Upper lobe of left lung (tissue), 6 donors: Measurements from ENCODE around the gene PARD3B. TPM values are rescaled to one million over a fixed set of nuclear protein-coding genes. Genes with fewer than 3 reads are reported as not detected.
A peak's percentile ranks its signal among the peaks of the same experiment; 100 is the strongest.

Experiments
- ATAC-seq, 2 donors: fragments of 200-7000 bp; cut with Tn5 transposase; one replicate each; pipeline ENCODE4 v1.9.1; 2022; ENCODE audit warnings: mild to moderate bottlenecking in 2 of 2, moderate library complexity in 2 of 2; ENCODE audit not compliant: low FRiP score in 2 of 2
- DNase-seq, 2 donors: peaks; one replicate each; pipeline ENCODE4 v3.0.0-alpha.2; 2019 to 2020
- H3K27ac ChIP-seq, 4 donors: fragments of 200-600 bp; sonication (generic); one replicate each; pipeline ENCODE4 v1.5.1; 2016 to 2019
- H3K27me3 ChIP-seq, 4 donors: fragments of 200-600 bp; sonication (generic); one replicate each; pipeline ENCODE4 v1.5.1; 2017 to 2019
- H3K36me3 ChIP-seq, 4 donors: fragments of 200-600 bp; sonication (generic); one replicate each; pipeline ENCODE4 v1.5.1; 2016 to 2019
- H3K4me1 ChIP-seq, 4 donors: fragments of 200-600 bp; sonication (generic); one replicate each; pipeline ENCODE4 v1.5.1; 2018 to 2019
- H3K4me3 ChIP-seq, 4 donors: fragments of 200-600 bp; sonication (generic); one replicate each; pipeline ENCODE4 v1.5.1; 2017 to 2019; ENCODE audit warnings: mild to moderate bottlenecking in 2 of 4, moderate library complexity in 1 of 4
- H3K9me3 ChIP-seq, 4 donors: fragments of 200-600 bp; sonication (generic); one replicate each; pipeline ENCODE4 v1.5.1; 2018 to 2019
- EP300 ChIP-seq, 4 donors: sonication (generic); formaldehyde crosslinking; IDR thresholded peaks; one replicate each; pipeline ENCODE4 v1.5.1; 2017; ENCODE audit warnings: antibody characterized with exemption in 4 of 4, control low read depth in 2 of 4
- POLR2A ChIP-seq, 4 donors: fragments of 450-650 bp; IDR thresholded peaks; one replicate each; pipeline ENCODE4 v1.5.1; 2016 to 2017; ENCODE audit warnings: antibody characterized with exemption in 4 of 4, mild to moderate bottlenecking in 2 of 4
- POLR2AphosphoS5 ChIP-seq, 2 donors: sonication (generic); formaldehyde crosslinking; IDR thresholded peaks; one replicate each; pipeline ENCODE4 v1.5.1; 2017; ENCODE audit warnings: antibody characterized with exemption in 2 of 2
- WGBS, 2 donors: methylation state at CpG; one replicate each; pipeline ENCODE4 v1.1.5; 2017 to 2018; 5-methylcytosine and 5-hydroxymethylcytosine counted together
- total RNA-seq, 6 donors: library from RNA; depleted of rRNA in 4 of 6; stranded (reverse); fragments of >200 nt in 4 of 6; gene quantifications; one replicate each; pipeline versions ENCODE4 v1.1.0 to v1.2.1, GENCODE V29; 2016 to 2021
- TF ChIP-seq, protein P1 (sequence below), 6 experiments: fragments of 450-650 bp in 4 of 6; fragments of 200-600 bp in 2 of 6; sonication (generic) in 2 of 6; IDR thresholded peaks; one replicate each; pipeline ENCODE4 v1.5.1; 2016 to 2019; ENCODE audit warnings: antibody characterized with exemption in 6 of 6
- donor health status: DM: no; HTN: no; CAD: no; lungs with moderate emphysema.
- donor health status: DM: no; HTN: yes; CAD: no; lungs with severe emphysema.

The PARD3B gene
- total RNA-seq, 6 donors from 2014 or later: 17.8 to 44.9 (median 24.2) TPM

DNA sequence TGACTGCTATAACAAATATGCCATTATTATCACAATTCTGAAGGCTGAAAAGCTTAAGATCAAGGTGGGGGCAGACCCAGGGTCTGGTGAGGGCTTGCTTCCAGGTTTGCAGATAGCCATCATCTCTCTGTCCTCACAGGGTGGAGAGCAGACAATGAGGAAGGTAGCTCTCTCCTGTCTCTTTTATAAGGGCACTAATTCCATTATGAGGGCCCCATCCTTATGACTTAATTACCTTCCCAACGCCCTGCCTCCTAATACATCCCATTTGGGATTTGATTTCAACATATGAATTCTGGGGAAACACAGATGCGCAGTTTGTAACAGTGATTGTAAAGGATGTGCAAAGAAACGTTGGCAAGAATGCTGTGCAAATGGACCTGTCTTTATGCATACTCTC, 44.8 kb downstream of the PARD3B start:
- ATAC-seq (no peak), DNase-seq (no peak)
- no peak overlapping the region for H3K27ac ChIP-seq
- no peaks in the 10 kb centered on the region for H3K4me1 ChIP-seq
- H3K27me3 ChIP-seq: no peaks in the 10 kb centered on the region
- H3K4me3 ChIP-seq: no peak overlapping the region
- 93 to 96% methylated on average over 3 of the region's 3 CpGs for WGBS, 2 donors
- TF ChIP-seq EP300 (IDR thresholded peaks at IDR 0.05) (no peak), POLR2A (IDR thresholded peaks at IDR 0.05) (no peak), POLR2AphosphoS5 (IDR thresholded peaks at IDR 0.05) (no peak)
- TF ChIP-seq, protein P1, sequence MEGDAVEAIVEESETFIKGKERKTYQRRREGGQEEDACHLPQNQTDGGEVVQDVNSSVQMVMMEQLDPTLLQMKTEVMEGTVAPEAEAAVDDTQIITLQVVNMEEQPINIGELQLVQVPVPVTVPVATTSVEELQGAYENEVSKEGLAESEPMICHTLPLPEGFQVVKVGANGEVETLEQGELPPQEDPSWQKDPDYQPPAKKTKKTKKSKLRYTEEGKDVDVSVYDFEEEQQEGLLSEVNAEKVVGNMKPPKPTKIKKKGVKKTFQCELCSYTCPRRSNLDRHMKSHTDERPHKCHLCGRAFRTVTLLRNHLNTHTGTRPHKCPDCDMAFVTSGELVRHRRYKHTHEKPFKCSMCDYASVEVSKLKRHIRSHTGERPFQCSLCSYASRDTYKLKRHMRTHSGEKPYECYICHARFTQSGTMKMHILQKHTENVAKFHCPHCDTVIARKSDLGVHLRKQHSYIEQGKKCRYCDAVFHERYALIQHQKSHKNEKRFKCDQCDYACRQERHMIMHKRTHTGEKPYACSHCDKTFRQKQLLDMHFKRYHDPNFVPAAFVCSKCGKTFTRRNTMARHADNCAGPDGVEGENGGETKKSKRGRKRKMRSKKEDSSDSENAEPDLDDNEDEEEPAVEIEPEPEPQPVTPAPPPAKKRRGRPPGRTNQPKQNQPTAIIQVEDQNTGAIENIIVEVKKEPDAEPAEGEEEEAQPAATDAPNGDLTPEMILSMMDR (IDR thresholded peaks at IDR 0.05): no peak
- H3K36me3 ChIP-seq: no peaks in the 10 kb centered on the region
- peaks cover 0 to 5% (median 0%) of the 10 kb centered on the region in 4 donors for H3K9me3 ChIP-seq

DNA sequence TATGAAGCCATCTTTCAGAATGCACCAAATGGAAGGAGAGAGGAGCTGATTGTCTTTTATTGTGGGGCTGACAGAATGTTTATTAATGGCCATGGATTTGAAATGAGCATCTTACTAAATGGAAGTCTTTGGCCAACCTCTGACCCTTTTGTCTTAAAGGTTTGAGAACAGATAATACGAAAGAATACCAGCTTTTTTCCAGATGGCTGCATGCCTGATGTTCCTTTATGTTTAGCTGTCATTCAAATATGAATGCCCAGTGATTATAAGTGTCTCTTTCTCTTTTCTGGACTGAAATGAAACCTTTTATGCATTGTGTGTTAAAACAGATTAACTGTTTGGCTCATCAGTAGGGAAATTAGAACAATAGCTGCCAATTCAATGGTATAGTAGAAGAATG, 46.0 kb downstream of the PARD3B start:
- H3K4me3 ChIP-seq: no peak overlapping the region
- H3K27ac ChIP-seq: no peak overlapping the region
- DNase-seq (no peak), ATAC-seq (no peak)
- H3K36me3 ChIP-seq: no peaks in the 10 kb centered on the region
- peaks cover 0 to 5% (median 0%) of the 10 kb centered on the region in 4 donors for H3K9me3 ChIP-seq
- no peak for TF ChIP-seq POLR2AphosphoS5 (IDR thresholded peaks at IDR 0.05)
- TF ChIP-seq POLR2A (IDR thresholded peaks at IDR 0.05): no peak
- TF ChIP-seq, protein P1 (IDR thresholded peaks at IDR 0.05): no peak
- no peak for TF ChIP-seq EP300 (IDR thresholded peaks at IDR 0.05)
- H3K4me1 ChIP-seq: no peaks in the 10 kb centered on the region
- H3K27me3 ChIP-seq: no peaks in the 10 kb centered on the region
- WGBS, 2 donors: 64 to 73% methylated on average over 1 of the region's 1 CpG

DNA sequence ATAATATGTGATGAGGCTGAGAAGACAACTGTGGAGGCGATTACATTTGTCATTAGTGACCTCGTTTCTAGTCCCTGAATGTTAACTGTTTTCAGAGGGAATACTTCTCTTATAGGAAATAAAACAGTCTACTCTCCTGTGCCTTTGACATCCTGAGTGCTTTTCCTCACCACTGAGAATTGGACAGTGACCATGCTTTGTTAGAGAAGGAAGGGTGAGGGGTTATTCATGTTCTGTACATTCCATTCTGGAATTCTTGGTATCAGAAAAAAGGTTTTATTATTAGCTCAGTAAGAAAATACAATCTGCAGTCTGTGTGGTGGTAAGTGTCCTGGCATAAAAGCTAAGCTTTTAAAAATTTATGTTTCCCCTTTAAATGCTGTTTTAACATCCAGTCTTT, 58.8 kb downstream of the PARD3B start:
- no peak for DNase-seq
- H3K36me3 ChIP-seq: no peaks in the 10 kb centered on the region
- TF ChIP-seq EP300 (IDR thresholded peaks at IDR 0.05): no peak
- no peak for TF ChIP-seq POLR2AphosphoS5 (IDR thresholded peaks at IDR 0.05)
- TF ChIP-seq, protein P1 (IDR thresholded peaks at IDR 0.05): no peak
- TF ChIP-seq POLR2A (IDR thresholded peaks at IDR 0.05): no peak

DNA sequence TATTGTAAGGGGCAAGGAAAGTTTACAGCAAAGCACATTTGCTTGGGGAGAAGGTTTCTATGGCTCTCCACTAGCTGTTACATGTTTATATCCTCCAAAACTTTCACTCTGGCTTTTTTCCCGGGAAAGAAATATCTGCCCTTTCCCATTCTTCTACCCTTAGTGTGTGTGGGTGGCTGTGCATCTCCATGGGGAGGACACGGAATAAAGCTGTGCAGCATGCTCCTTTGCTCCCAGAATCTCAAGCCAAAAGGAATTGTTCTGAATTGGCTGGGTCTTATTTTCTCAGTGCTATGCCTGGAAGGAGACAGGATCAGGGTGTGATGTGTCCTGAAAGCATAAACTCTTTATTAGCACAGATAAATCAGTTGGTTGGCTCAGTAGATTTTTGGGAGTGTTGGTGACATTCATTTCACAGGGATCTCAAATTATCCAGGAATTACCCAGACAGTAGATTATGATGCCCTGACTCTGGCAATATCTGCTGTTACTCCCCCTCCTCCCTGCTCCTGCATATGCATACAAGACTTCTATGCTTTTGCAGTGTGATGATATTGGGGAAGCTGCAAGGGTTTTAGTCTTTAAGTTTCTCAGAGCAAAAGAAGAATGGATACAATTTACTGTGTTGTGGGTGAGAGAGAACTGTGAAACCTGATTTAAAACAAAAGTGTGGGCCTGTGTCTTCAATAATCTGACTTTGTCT, 63.1 kb downstream of the PARD3B start:
- DNase-seq (no peak), ATAC-seq (peak in 1 of 2 donors; percentile 71)
- H3K4me1 ChIP-seq: peaks cover 0 to 5% (median 2%) of the 10 kb centered on the region in 4 donors
- TF ChIP-seq, protein P1 (IDR thresholded peaks at IDR 0.05): no peak
- TF ChIP-seq POLR2A (IDR thresholded peaks at IDR 0.05): no peak
- TF ChIP-seq EP300 (IDR thresholded peaks at IDR 0.05): no peak
- TF ChIP-seq POLR2AphosphoS5 (IDR thresholded peaks at IDR 0.05): no peak
- 54 to 66% methylated on average over 2 of the region's 2 CpGs for WGBS, 2 donors
- H3K36me3 ChIP-seq: no peaks in the 10 kb centered on the region
- no peaks in the 10 kb centered on the region for H3K9me3 ChIP-seq
- H3K27me3 ChIP-seq: no peaks in the 10 kb centered on the region
- H3K4me3 ChIP-seq: no peak overlapping the region
- no peak overlapping the region for H3K27ac ChIP-seq

More for the DNA sequence above, 58.8 kb downstream of the PARD3B start:
- H3K4me3 ChIP-seq: no peak overlapping the region
- ATAC-seq: no peak
- H3K4me1 ChIP-seq: peaks cover 0 to 5% (median 2%) of the 10 kb centered on the region in 4 donors
- no peaks in the 10 kb centered on the region for H3K9me3 ChIP-seq
- 65 to 75% methylated on average over 2 of the region's 2 CpGs for WGBS, 2 donors
- H3K27me3 ChIP-seq: no peaks in the 10 kb centered on the region
- no peak overlapping the region for H3K27ac ChIP-seq
